GM18907 (cell line): ENCODE measurements around the gene MZT2A.
A peak's percentile ranks its signal among the peaks of the same experiment; 100 is the strongest.
"Not testable (repeated sequence)": the region's sequence is repeated elsewhere in the genome, so short reads cannot be mapped to it uniquely, and the experiment has no call there.

Experiments
- ATAC-seq: cut with Tn5 transposase; IDR thresholded peaks from one replicate; pipeline ENCODE4 v1.9.1; 2021; ENCODE audit warnings: mild to moderate bottlenecking, moderate library complexity; ENCODE audit not compliant: unreplicated experiment

The MZT2A gene

DNA sequence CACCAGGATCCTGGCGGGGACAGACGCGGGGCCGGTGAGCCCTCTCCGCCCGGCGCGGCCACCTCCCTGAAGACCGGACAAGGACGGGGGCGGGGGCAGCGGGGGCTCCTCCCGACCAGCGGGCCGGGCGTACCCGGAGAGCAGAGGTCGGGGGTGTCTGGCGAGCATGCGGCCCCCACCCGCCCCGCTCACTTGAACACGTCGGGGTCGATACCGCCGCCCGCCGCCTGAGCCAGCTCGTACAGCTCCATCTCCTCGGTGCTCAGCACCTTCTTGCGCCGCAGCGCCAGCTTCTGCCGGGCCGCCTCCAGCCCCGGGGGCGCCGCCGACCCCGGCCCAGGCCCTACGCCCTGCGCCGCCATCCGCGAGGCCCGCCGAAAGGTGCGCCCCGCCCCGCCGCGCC lies at the start of gene MZT2A:
Gene MZT2A (minus strand): TSS at position 383 of the 403 bp plus-strand sequence. CDS start 21 bp downstream, at position 362.
- peak; percentile 26 for ATAC-seq

DNA sequence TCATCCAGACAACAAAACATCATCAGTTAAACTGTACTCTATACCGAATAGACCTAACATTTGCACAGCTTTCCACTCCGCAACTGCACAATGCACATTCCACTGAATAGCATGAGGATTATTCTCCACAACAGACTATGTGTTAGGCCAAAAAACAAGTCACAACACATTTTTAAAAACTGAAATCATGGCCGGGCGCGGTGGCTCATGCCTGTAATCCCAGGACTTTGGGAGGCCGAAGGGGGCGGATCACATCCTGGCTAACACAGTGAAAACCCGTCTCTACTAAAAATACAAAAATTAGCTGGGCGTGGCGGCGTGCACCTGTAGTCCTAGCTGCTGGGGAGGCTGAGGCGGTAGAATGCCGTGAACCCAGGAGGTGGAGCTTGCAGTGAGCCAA lies 46.7 kb upstream of the MZT2A start:
- not testable (repeated sequence) for ATAC-seq

GRCh38 chr2:131536841-131537240 lies 44.6 kb upstream of the MZT2A start:
- not testable (repeated sequence) for ATAC-seq

- ATAC-seq, result not testable (repeated sequence)
Observed at GRCh38 chr2:131535951-131536826, 44.0 kb upstream of the MZT2A start.

DNA sequence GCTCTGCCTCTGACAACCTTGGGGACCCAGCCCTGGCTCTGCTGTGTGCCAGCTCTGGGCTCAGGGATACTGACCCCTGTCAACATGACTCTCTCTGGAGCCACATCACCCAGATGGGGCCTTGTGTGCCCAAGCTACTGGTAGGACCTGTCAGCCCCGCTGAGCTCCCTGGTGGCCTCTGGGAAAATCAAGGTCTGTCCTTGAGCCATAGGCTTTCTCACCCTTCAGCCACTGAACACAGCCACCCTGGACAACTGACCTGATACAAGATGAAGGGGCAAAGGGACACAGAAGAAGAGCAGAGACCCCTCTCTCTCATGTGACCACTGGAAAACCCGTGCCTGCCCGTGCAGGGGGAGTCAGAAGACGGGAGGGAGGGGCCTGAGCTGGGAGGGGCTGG lies 43.3 kb upstream of the MZT2A start:
- no peak for ATAC-seq

DNA sequence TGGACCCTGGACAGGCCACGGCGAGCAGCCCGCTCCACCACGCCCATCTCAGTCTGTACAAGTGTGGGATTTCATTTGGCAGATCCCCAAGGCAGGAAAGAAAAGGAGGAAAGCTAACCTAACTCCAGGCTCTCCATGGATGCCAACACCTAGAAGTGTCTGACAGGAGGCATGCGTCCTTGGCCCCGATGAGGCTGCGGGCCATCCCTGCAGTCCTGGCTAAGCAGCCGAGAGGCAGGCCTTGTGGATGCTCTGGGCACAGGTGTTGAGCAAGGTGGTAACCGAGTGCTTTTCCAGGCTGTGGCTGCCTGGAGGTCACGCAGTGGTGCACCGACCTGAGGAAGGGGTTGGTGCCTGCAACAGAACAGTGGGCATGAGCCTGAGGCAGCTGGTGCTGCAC lies 42.8 kb upstream of the MZT2A start:
- ATAC-seq, result not testable (repeated sequence)

GRCh38 chr2:131534317-131534672 lies 42.1 kb upstream of the MZT2A start:
- not testable (repeated sequence) for ATAC-seq

DNA sequence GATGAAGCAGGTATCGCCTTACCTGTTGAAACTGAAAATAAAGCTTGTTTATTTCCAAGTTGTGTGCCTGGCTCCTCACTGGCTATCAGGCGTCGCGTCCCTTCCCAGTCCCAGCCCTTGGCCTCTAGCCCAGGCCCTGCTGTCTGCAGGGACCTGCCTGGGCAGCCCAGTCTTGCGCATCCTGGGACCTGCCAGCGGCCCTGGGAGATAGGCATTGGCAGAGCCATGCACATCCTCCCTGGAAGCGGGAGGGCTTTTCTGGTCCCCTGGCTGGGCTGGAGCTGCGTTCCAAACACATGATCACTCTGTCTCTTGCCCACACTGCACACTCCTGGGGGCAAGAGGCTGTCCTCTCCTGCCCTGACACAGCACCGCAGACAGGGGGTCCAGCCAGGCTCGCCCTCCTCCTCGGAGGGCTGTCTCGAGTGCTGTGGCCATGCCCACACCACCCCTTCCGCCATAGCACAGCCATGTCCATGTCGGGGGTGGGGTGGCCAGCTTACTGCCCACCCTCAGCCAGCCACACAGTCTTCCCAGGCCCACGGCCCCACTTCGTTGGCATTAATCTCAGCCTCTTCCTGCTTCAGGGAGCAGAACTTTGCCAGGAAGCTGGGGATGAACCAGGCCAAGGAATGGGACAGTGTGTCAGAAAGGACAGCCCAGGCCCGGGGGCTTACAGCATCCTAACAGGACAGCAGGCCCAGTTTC lies 41.6 kb upstream of the MZT2A start:
- not testable (repeated sequence) for ATAC-seq

DNA sequence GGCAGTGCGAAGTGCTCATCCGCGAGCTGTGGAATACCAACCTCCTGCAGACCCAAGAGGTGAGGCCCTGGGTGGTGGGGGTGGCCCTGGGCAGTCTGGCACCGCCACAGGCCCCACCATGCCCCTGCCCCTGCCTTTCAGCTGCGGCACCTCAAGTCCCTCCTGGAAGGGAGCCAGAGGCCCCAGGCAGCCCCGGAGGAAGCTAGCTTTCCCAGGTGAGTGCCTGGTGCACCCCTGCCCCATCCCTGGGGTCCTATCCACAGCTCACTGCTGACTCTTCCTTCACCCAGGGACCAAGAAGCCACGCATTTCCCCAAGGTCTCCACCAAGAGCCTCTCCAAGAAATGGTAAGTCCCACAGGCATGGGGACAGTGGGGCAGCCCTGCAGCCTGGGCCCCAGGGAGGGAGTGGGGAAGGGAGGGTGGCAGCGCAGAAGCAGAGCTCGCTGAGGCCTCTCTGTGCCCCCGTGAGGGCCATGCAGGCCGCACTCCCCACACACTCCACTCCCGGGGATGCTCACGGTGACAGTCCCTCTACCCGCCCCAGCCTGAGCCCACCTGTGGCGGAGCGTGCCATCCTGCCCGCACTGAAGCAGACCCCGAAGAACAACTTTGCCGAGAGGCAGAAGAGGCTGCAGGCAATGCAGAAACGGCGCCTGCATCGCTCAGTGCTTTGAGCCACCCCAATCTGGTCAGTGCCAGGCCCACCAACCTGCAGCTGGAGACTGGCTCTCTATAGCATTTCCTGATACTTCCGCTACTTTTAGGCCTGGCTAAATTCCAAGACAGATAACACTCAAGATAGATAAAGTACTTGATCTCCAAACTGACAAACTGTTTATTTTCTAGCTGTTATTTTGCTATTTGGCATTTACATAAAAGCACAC lies 40.8 kb upstream of the MZT2A start:
- ATAC-seq, result not testable (repeated sequence)

DNA sequence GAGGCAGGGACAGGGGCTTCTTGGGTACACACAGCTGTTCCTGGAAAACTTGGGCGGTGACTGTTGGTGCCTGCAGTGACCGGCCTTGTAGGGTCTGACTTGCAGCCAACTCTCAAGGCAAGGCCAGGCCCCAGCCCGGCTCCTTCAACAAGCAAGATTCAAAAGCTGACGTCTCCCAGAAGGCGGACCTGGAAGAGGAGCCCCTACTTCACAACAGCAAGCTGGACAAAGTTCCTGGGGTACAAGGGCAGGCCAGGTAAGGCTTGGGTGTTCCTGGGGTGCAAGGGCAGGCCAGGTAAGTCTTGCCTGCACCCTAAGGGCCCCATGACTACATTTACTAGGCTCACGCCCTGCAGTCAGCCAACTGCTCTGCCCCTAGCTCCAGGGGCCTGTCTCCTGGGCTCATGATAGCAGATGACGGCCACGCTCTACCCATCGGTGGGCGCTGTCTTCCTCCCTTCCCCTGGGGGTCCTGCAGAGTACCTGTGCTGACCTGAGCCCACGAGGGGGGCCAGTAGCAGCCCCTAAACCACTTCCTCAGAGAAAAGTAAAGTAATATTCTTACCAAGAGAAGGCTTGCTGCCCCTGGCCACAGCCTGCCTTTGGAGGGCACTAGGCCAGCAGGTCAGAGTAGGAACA lies 39.5 kb upstream of the MZT2A start:
- ATAC-seq, result not testable (repeated sequence)

GRCh38 chr2:131530626-131531344 lies 38.6 kb upstream of the MZT2A start:
- not testable (repeated sequence) for ATAC-seq

DNA sequence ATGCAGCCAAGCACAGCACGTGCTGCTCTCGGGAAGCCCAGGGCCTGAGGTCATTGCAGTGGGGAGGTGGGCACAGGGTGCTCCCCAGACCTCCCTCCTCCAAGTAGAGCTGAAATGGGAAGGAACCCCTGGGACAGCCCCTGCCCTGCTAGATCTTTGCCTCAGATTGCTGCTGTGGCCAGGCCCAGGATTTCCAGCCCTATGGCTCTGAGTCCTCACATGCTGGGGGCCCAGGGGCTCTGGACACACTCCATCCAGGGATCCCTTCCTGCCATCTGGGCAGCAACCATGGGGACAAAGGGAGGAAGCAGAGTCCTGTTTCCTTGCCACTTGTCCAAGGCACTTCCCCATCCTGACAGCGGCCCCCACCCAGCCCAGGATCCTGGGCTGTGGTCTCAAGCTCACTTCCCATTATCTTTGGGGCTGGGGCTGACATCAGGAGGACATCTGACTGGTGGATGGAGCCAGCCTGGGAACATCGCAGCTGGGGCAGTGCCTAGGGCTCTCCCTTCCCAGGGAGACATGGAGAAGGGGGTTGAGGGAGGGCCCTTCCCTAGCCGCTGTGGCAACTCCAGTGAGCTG lies 37.8 kb upstream of the MZT2A start:
- ATAC-seq, result not testable (repeated sequence)

DNA sequence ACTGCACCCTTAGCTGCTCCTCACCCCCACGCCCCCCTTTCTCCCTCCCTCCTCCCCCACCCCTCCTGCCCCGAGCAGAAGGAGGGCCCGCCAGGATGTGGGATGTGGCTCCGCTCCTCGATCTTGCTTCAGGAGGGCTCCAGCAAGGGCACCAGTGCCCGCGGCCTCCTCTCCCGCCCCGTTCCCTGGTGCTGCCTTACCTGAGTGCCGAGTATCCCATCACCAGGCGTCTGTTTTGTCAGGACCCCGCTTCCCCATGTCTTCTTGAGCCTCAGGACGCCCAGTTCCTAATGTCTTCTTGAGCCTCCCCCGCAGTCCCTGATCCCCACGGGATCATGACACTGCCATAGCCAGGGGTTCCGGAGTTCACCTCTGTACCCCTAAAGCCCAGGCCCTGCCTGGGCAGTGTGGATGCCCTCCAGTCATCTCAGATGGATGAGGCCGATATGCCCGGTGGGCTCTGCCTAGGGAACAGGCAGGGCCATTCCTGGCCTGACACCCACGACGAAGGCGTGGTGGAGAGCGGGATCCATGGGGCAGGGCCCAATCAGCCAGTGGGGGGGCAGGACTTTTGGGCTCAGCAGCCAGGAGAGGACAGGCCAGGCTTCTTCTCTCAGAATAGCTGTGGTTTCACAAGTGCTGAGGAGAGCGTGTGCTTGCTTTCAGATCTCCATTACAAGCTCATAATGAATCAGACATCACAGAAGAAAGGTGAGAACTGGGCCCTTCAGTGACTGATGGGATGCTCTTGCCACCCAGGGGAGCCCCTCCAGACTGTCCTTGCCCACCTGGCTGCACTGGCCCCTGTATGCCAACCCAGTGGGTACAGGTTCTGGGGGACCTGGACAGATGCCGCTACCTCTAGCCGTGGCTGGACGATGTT lies 37.0 kb upstream of the MZT2A start:
- peak; percentile 63 for ATAC-seq

GRCh38 chr2:131527131-131528001 lies 35.2 kb upstream of the MZT2A start, which contains the start of gene CCDC74A:
CCDC74A (plus strand) TSS chr2:131527888; CDS start chr2:131527971, 83 bp downstream.
- peak; percentile 94 for ATAC-seq

- ATAC-seq, result not testable (repeated sequence)
Observed at GRCh38 chr2:131525256-131525655, 33.1 kb upstream of the MZT2A start.

GRCh38 chr2:131521961-131522781 lies 30.0 kb upstream of the MZT2A start:
- ATAC-seq, result no peak

DNA sequence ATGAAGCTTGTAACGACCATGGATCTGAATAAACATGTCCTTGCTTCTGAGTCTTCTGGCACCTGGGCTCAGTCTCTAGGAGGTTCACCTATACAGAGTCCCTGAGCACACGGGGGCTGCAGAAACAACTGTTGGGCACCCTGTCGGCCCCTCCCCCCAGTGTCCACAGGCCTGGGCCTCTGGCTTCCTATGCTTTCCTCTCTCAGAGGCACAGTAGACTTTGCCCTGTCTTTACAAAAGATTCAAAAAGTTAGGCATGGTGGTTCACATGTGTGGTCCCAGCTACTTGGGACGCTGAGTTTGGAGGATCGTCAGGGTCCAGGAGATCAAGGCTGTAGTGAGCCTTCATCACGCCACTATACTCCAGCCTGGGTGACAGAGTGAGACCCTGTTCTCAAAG lies 29.3 kb upstream of the MZT2A start:
- not testable (repeated sequence) for ATAC-seq
